Fibroblast of lung (primary cell): ENCODE measurements around the gene FSTL5. TPM values are rescaled to one million over a fixed set of nuclear protein-coding genes. Genes with fewer than 3 reads are reported as not detected.

ENCODE experiments used
- DNase-seq, 2 donors: peaks; one replicate each; pipeline versions ENCODE4 v3.0.0 to v3.0.0-alpha.2; 2010; ENCODE audit warnings: low read depth in 2 of 2
- H2AFZ ChIP-seq: 2 replicates; pipeline ENCODE4 v1.5.1; 2012; ENCODE audit warnings: low read length, control low read depth, inconsistent platforms
- H3K27ac ChIP-seq: 2 replicates; pipeline ENCODE4 v1.5.1; 2011; ENCODE audit warnings: low read length, control low read depth; ENCODE audit not compliant: insufficient read depth
- H3K27me3 ChIP-seq: 2 replicates; pipeline ENCODE4 v1.5.1; 2011; ENCODE audit warnings: mild to moderate bottlenecking, low read length; ENCODE audit not compliant: control insufficient read depth, insufficient read depth
- H3K36me3 ChIP-seq: 2 replicates; pipeline ENCODE4 v1.5.1; 2011; ENCODE audit warnings: low read length; ENCODE audit not compliant: control insufficient read depth, insufficient read depth
- H3K4me1 ChIP-seq: 2 replicates; pipeline ENCODE4 v1.5.1; 2011; ENCODE audit warnings: low read length; ENCODE audit not compliant: control insufficient read depth, insufficient read depth; ENCODE audit errors: extremely low read depth
- H3K4me2 ChIP-seq: 2 replicates; pipeline ENCODE4 v1.5.1; 2011; ENCODE audit warnings: low read length, control low read depth; ENCODE audit not compliant: insufficient read depth; ENCODE audit errors: extremely low read depth
- H3K4me3 ChIP-seq, 4 experiments: fragments of 200-600 bp in 1 of 4; sonication (generic) in 1 of 4; replicated peaks in 1 of 4; 2 replicates each; pipeline ENCODE4 v1.5.1; 2011 to 2016; ENCODE audit warnings: low read length in 4 of 4, low read depth in 3 of 4, mild to moderate bottlenecking in 3 of 4, control low read depth in 2 of 4, inconsistent platforms in 1 of 4, mixed read lengths in 1 of 4; ENCODE audit not compliant: insufficient read depth in 1 of 4; ENCODE audit errors: control extremely low read depth in 1 of 4
- H3K79me2 ChIP-seq: 2 replicates; pipeline ENCODE4 v1.5.1; 2012; ENCODE audit warnings: mild to moderate bottlenecking, low read length, inconsistent platforms; ENCODE audit not compliant: control insufficient read depth, insufficient read depth
- H3K9ac ChIP-seq: 2 replicates; pipeline ENCODE4 v1.5.1; 2011; ENCODE audit warnings: mild to moderate bottlenecking, low read length, control low read depth; ENCODE audit not compliant: insufficient read depth
- H3K9me3 ChIP-seq: 2 replicates; pipeline ENCODE4 v1.5.1; 2012; ENCODE audit warnings: low read depth, low read length; ENCODE audit not compliant: control insufficient read depth, insufficient read depth
- H4K20me1 ChIP-seq: 2 replicates; pipeline ENCODE4 v1.5.1; 2011; ENCODE audit warnings: low read length; ENCODE audit not compliant: control insufficient read depth, insufficient read depth; ENCODE audit errors: extremely low read depth
- CTCF ChIP-seq, 2 donors: IDR thresholded peaks in 1 of 2; conservative IDR thresholded peaks in 1 of 2; 1 replicate in 1 of 2; 2 replicates in 1 of 2; pipeline ENCODE4 v1.5.1; 2011 to 2012; ENCODE audit warnings: low read length in 2 of 2, control low read depth in 1 of 2, inconsistent platforms in 1 of 2, low read depth in 1 of 2, mild to moderate bottlenecking in 1 of 2
- EZH2 ChIP-seq: IDR thresholded peaks from 2 replicates; pipeline ENCODE4 v1.5.1; 2012; ENCODE audit warnings: low read length, control low read depth, mild to moderate bottlenecking; ENCODE audit errors: missing control alignments
- polyA plus RNA-seq, 2 donors: library from polyadenylated mRNA; depleted of rRNA in 1 of 2; stranded (reverse) in 1 of 2; unstranded in 1 of 2; fragments of >200 nt; gene quantifications; 2 replicates each; pipeline ENCODE4 v1.2.1, GENCODE V29; 2011 to 2012; ENCODE audit warnings: missing spikeins in 1 of 2
- total RNA-seq: library from RNA; depleted of rRNA; stranded (reverse); fragments of >200 nt; gene quantifications from 2 replicates; pipeline ENCODE4 v1.2.1, GENCODE V29; 2014

Gene FSTL5
- total and polyA plus RNA-seq, 2 donors (not counting 1 experiment from before 2014, with no cell fraction given), result 0.11 to 0.33 TPM

DNA sequence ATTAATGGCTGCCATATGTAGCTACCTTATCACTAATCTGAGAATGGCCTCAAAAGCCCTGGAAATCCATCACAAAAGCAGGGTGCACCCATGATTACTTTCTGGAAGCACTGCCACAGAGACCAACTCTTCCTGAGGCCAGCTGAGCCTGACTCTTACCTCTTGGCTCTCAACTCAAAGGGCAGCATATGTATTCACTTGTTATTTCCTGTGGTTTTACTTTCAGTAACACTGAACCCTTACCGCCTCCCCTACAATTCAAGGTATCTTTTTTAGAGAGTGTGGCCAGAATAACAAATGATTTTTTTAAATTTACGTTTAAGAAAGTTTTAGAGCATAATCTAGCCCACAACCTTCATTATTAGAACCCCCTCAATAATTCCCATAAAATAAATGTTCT, 434.9 kb downstream of the FSTL5 start:
- Histone ChIP-seq H3K9ac (no peak overlapping the region), H3K4me1 (no peaks in the 10 kb centered on the region), H3K9me3 (no peaks in the 10 kb centered on the region), H3K27me3 (no peaks in the 10 kb centered on the region), H3K79me2 (no peaks in the 10 kb centered on the region), H3K4me3 (no peak overlapping the region), H3K4me2 (no peak overlapping the region), H3K27ac (no peak overlapping the region), H2AFZ (no peak overlapping the region), H4K20me1 (no peaks in the 10 kb centered on the region), H3K36me3 (no peaks in the 10 kb centered on the region)
- TF ChIP-seq CTCF (conservative IDR thresholded peaks at IDR 0.05 in 1 of 2, IDR thresholded peaks at IDR 0.05 in 1 of 2; ENCODE audit: low read depth in 1 of 2, low read length in 2 of 2), result no peak
- TF ChIP-seq EZH2, result no peak
- no peak for DNase-seq

GRCh38 chr4:161721947-161722346, 441.9 kb downstream of the FSTL5 start:
- Histone ChIP-seq H3K27ac (no peak overlapping the region), H3K36me3 (no peaks in the 10 kb centered on the region), H4K20me1 (no peaks in the 10 kb centered on the region), H3K9me3 (no peaks in the 10 kb centered on the region), H3K9ac (no peak overlapping the region), H3K4me2 (no peak overlapping the region), H3K4me3 (no peak overlapping the region), H3K79me2 (no peaks in the 10 kb centered on the region), H3K27me3 (no peaks in the 10 kb centered on the region), H2AFZ (no peak overlapping the region), H3K4me1 (no peaks in the 10 kb centered on the region)
- TF ChIP-seq CTCF (conservative IDR thresholded peaks at IDR 0.05 in 1 of 2, IDR thresholded peaks at IDR 0.05 in 1 of 2; ENCODE audit: low read depth in 1 of 2, low read length in 2 of 2) (no peak), EZH2 (no peak)
- DNase-seq, result no peak

- Histone ChIP-seq H3K27ac (no peak overlapping the region), H2AFZ (no peak overlapping the region)
- no peak for TF ChIP-seq CTCF (conservative IDR thresholded peaks at IDR 0.05 in 1 of 2, IDR thresholded peaks at IDR 0.05 in 1 of 2; ENCODE audit: low read depth in 1 of 2, low read length in 2 of 2)
- no peak for TF ChIP-seq EZH2
Measured at GRCh38 chr4:161717084-161717483, 446.7 kb downstream of the FSTL5 start.

More at GRCh38 chr4:161717084-161717483, 446.7 kb downstream of the FSTL5 start:
- Histone ChIP-seq H3K4me1 (no peaks in the 10 kb centered on the region), H3K9me3 (no peaks in the 10 kb centered on the region), H3K36me3 (no peaks in the 10 kb centered on the region), H4K20me1 (no peaks in the 10 kb centered on the region), H3K79me2 (no peaks in the 10 kb centered on the region), H3K4me3 (no peak overlapping the region), H3K4me2 (no peak overlapping the region), H3K27me3 (no peaks in the 10 kb centered on the region), H3K9ac (no peak overlapping the region)
- no peak for DNase-seq
